H9 (cell line): ENCODE data around the gene SNAI3. TPM values are rescaled to one million over a fixed set of nuclear protein-coding genes. Genes with fewer than 3 reads are reported as not detected.

Experiments used
- DNase-seq: peaks from one replicate; pipeline ENCODE4 v3.0.0-alpha.2; 2017
- H2AFZ ChIP-seq: one replicate; pipeline ENCODE4 v1.6.1; 2013; ENCODE audit warnings: mild to moderate bottlenecking, low read length, control low read depth, moderate library complexity
- H2AK5ac ChIP-seq: 2 replicates; pipeline ENCODE4 v1.6.1; 2013; ENCODE audit warnings: low read length, control low read depth, mixed read lengths; ENCODE audit not compliant: insufficient read length
- H2BK120ac ChIP-seq: one replicate; pipeline ENCODE4 v1.6.1; 2013; ENCODE audit warnings: low read depth, mild to moderate bottlenecking, low read length, control low read depth, inconsistent platforms; ENCODE audit not compliant: poor library complexity, severe bottlenecking
- H2BK12ac ChIP-seq: 2 replicates; pipeline ENCODE4 v1.6.1; 2013; ENCODE audit warnings: low read length, control low read depth, mixed read lengths, low read depth; ENCODE audit not compliant: insufficient read length
- H2BK15ac ChIP-seq: 2 replicates; pipeline ENCODE4 v1.6.1; 2013; ENCODE audit warnings: low read depth, low read length, control low read depth
- H2BK20ac ChIP-seq: one replicate; pipeline ENCODE4 v1.6.1; 2013; ENCODE audit warnings: low read depth, mild to moderate bottlenecking, low read length, control low read depth, inconsistent platforms; ENCODE audit not compliant: poor library complexity, severe bottlenecking
- H2BK5ac ChIP-seq: 2 replicates; pipeline ENCODE4 v1.6.1; 2013; ENCODE audit warnings: low read length, control low read depth, mixed read lengths; ENCODE audit not compliant: insufficient read length
- H3K14ac ChIP-seq: 2 replicates; pipeline ENCODE4 v1.6.1; 2013; ENCODE audit warnings: low read length, control low read depth; ENCODE audit not compliant: insufficient read depth
- H3K18ac ChIP-seq: 2 replicates; pipeline ENCODE4 v1.6.1; 2013; ENCODE audit warnings: low read depth, mild to moderate bottlenecking, mixed read lengths, low read length, control low read depth; ENCODE audit not compliant: insufficient read length
- H3K23ac ChIP-seq: 2 replicates; pipeline ENCODE4 v1.6.1; 2013; ENCODE audit warnings: low read length, control low read depth, mixed read lengths, low read depth; ENCODE audit not compliant: insufficient read length
- H3K23me2 ChIP-seq: 2 replicates; pipeline ENCODE4 v1.6.1; 2013; ENCODE audit warnings: low read depth, mild to moderate bottlenecking, mixed read lengths, low read length, control low read depth; ENCODE audit not compliant: insufficient read length, poor library complexity, severe bottlenecking
- H3K27ac ChIP-seq: 2 replicates; pipeline ENCODE4 v1.5.1; 2013; ENCODE audit warnings: low read length, control low read depth, mixed read lengths, low read depth; ENCODE audit not compliant: insufficient read length
- H3K27me3 ChIP-seq: 2 replicates; pipeline ENCODE4 v1.6.1; 2013; ENCODE audit warnings: low read length, control low read depth, inconsistent platforms; ENCODE audit not compliant: insufficient read depth
- H3K4ac ChIP-seq: 2 replicates; pipeline ENCODE4 v1.6.1; 2013; ENCODE audit warnings: low read depth, mild to moderate bottlenecking, control low read depth, inconsistent platforms, low read length, moderate library complexity
- H3K4me1 ChIP-seq: 2 replicates; pipeline ENCODE4 v1.6.1; 2013; ENCODE audit warnings: low read length, control low read depth, inconsistent platforms; ENCODE audit not compliant: insufficient read depth
- H3K4me2 ChIP-seq: 2 replicates; pipeline ENCODE4 v1.6.1; 2013; ENCODE audit warnings: low read length, control low read depth, mixed read lengths; ENCODE audit not compliant: insufficient read length, insufficient read depth
- H3K56ac ChIP-seq: 2 replicates; pipeline ENCODE4 v1.6.1; 2013; ENCODE audit warnings: low read depth, mild to moderate bottlenecking, mixed read lengths, low read length, control low read depth; ENCODE audit not compliant: insufficient read length
- H3K79me1 ChIP-seq: 2 replicates; pipeline ENCODE4 v1.6.1; 2013; ENCODE audit warnings: low read depth, mild to moderate bottlenecking, moderate library complexity, low read length, control low read depth, inconsistent platforms; ENCODE audit not compliant: insufficient read depth, poor library complexity, severe bottlenecking
- H3K79me2 ChIP-seq: 2 replicates; pipeline ENCODE4 v1.6.1; 2013; ENCODE audit warnings: low read length, control low read depth, inconsistent platforms; ENCODE audit not compliant: insufficient read depth
- H3K9ac ChIP-seq: 2 replicates; pipeline ENCODE4 v1.6.1; 2013; ENCODE audit warnings: low read length, control low read depth, mixed read lengths; ENCODE audit not compliant: insufficient read length; ENCODE audit errors: extremely low read depth
- H3K9me3 ChIP-seq: one replicate; pipeline ENCODE4 v1.6.1; 2013; ENCODE audit warnings: low read depth, low read length, inconsistent platforms; ENCODE audit not compliant: control insufficient read depth
- H3T11ph ChIP-seq: one replicate; pipeline ENCODE4 v1.6.1; 2013; ENCODE audit warnings: mild to moderate bottlenecking, low read length, control low read depth, inconsistent platforms
- H4K20me1 ChIP-seq: one replicate; pipeline ENCODE4 v1.6.1; 2013; ENCODE audit not compliant: control insufficient read depth, insufficient read length, insufficient read depth
- H4K5ac ChIP-seq: 2 replicates; pipeline ENCODE4 v1.6.1; 2013; ENCODE audit warnings: low read depth, mild to moderate bottlenecking, mixed read lengths, low read length, control low read depth; ENCODE audit not compliant: insufficient read length
- H4K8ac ChIP-seq: replicated peaks from 2 replicates; pipeline ENCODE4 v1.6.1; 2013; ENCODE audit warnings: low read length, control low read depth, mixed read lengths, low read depth; ENCODE audit not compliant: insufficient read length
- H4K91ac ChIP-seq: 2 replicates; pipeline ENCODE4 v1.6.1; 2013; ENCODE audit warnings: low read depth, mild to moderate bottlenecking, moderate library complexity, mixed read lengths, low read length, control low read depth; ENCODE audit not compliant: insufficient read length
- H3K27ac Mint-ChIP-seq, 3 experiments: 2 replicates in 2 of 3; 3 replicates in 1 of 3; pipeline ENCODE4 v1.8.0; 2020 to 2021; ENCODE audit warnings: mixed read lengths in 3 of 3, mild to moderate bottlenecking in 1 of 3, moderate library complexity in 1 of 3
- H3K27me3 Mint-ChIP-seq: 2 replicates; pipeline ENCODE4 v1.8.0; 2021; ENCODE audit warnings: low read depth, mild to moderate bottlenecking, moderate library complexity, mixed read lengths
- H3K36me3 Mint-ChIP-seq, 3 experiments: 2 replicates in 2 of 3; 3 replicates in 1 of 3; pipeline ENCODE4 v1.8.0; 2020 to 2021; ENCODE audit warnings: low read depth in 3 of 3, mixed read lengths in 3 of 3; ENCODE audit not compliant: insufficient read depth in 1 of 3
- H3K4me1 Mint-ChIP-seq, 2 experiments: 2 replicates each; pipeline ENCODE4 v1.8.0; 2020; ENCODE audit warnings: mixed read lengths in 2 of 2
- H3K4me3 Mint-ChIP-seq, 2 experiments: 2 replicates in 1 of 2; 3 replicates in 1 of 2; pipeline ENCODE4 v1.8.0; 2020 to 2021; ENCODE audit warnings: mild to moderate bottlenecking in 2 of 2, mixed read lengths in 2 of 2, moderate library complexity in 1 of 2
- H3K9me3 Mint-ChIP-seq, 2 experiments: 2 replicates in 1 of 2; 3 replicates in 1 of 2; pipeline ENCODE4 v1.8.0; 2020; ENCODE audit warnings: mild to moderate bottlenecking in 2 of 2, mixed read lengths in 2 of 2, moderate library complexity in 1 of 2
- WGBS: extraction: QIAGEN DNeasy Blood & Tissue Kit; methylation state at CpG from one replicate; pipeline ENCODE4 v1.1.7; 2013; ENCODE audit warnings: missing lambda C conversion rate, low lambda C conversion rate, mixed read lengths; ENCODE audit not compliant: insufficient read length; ENCODE audit errors: extremely low coverage; 5-methylcytosine and 5-hydroxymethylcytosine counted together
- total RNA-seq: library from RNA; stranded (reverse); gene quantifications from 2 replicates; pipeline ENCODE4 v1.2.1, GENCODE V29; 2021
- TF ChIP-seq, protein P1 (sequence below): fragments of 200-600 bp; sonication (generic); conservative IDR thresholded peaks from 3 replicates; pipeline ENCODE4 v1.8.0; 2021; ENCODE audit warnings: antibody characterized with exemption, mild to moderate bottlenecking

The SNAI3 gene
- total RNA-seq, 1 experiment from 2014 or later = 3.2 TPM

GRCh38 chr16:88718178-88718577, 31.9 kb upstream of the SNAI3 start:
- no peak overlapping the region for H3K14ac ChIP-seq
- Mint-ChIP-seq H3K27me3 (no peaks in the 10 kb centered on the region), H3K9me3 (no peaks in the 10 kb centered on the region), H3K4me1 (no peaks in the 10 kb centered on the region), H3K4me3 (no peak overlapping the region), H3K27ac (no peak overlapping the region), H3K36me3 (peaks cover 12 to 43% (median 40%) of the 10 kb centered on the region in 3 experiments; a peak in 6 of 7 replicates)
- H3K56ac ChIP-seq = no peak overlapping the region
- no peak overlapping the region for H2AFZ ChIP-seq
- no peaks in the 10 kb centered on the region for H3K23me2 ChIP-seq
- H3K4ac ChIP-seq = no peak overlapping the region
- no peak overlapping the region for H2BK20ac ChIP-seq
- H2BK120ac ChIP-seq = no peak overlapping the region
- H3K9me3 ChIP-seq = no peaks in the 10 kb centered on the region
- H3K27me3 ChIP-seq = no peaks in the 10 kb centered on the region
- no peak overlapping the region for H2BK12ac ChIP-seq
- H4K20me1 ChIP-seq = no peaks in the 10 kb centered on the region
- H4K91ac ChIP-seq = no peak overlapping the region
- H2BK5ac ChIP-seq = no peak overlapping the region
- TF ChIP-seq, protein P1, sequence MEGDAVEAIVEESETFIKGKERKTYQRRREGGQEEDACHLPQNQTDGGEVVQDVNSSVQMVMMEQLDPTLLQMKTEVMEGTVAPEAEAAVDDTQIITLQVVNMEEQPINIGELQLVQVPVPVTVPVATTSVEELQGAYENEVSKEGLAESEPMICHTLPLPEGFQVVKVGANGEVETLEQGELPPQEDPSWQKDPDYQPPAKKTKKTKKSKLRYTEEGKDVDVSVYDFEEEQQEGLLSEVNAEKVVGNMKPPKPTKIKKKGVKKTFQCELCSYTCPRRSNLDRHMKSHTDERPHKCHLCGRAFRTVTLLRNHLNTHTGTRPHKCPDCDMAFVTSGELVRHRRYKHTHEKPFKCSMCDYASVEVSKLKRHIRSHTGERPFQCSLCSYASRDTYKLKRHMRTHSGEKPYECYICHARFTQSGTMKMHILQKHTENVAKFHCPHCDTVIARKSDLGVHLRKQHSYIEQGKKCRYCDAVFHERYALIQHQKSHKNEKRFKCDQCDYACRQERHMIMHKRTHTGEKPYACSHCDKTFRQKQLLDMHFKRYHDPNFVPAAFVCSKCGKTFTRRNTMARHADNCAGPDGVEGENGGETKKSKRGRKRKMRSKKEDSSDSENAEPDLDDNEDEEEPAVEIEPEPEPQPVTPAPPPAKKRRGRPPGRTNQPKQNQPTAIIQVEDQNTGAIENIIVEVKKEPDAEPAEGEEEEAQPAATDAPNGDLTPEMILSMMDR = no peak
- H3K79me1 ChIP-seq = no peaks in the 10 kb centered on the region
- no peaks in the 10 kb centered on the region for H3K4me1 ChIP-seq
- no CpG with 5 or more reads among the region's 11 CpGs for WGBS
- no peak overlapping the region for H3K23ac ChIP-seq
- H3K27ac ChIP-seq = no peak overlapping the region
- H4K8ac ChIP-seq = no peak overlapping the region
- no peak overlapping the region for H3K4me2 ChIP-seq
- no peak overlapping the region for H3T11ph ChIP-seq
- H3K9ac ChIP-seq = no peak overlapping the region
- H2AK5ac ChIP-seq = no peak overlapping the region
- no peak overlapping the region for H4K5ac ChIP-seq
- no peak for DNase-seq
- no peak overlapping the region for H3K18ac ChIP-seq
- H2BK15ac ChIP-seq = no peak overlapping the region
- H3K79me2 ChIP-seq = no peaks in the 10 kb centered on the region
